ENCODE data around the gene TNFAIP6.

- no peak for TF ChIP-seq CTCF (IDR thresholded peaks at IDR 0.05)
- peak in 1 of 2 donors; percentile 46 for TF ChIP-seq POLR2A (IDR thresholded peaks at IDR 0.05)
- TF ChIP-seq POLR2AphosphoS5 (IDR thresholded peaks at IDR 0.05; ENCODE audit: insufficient read depth in 1 of 2, low read depth in 1 of 2) = peak; percentile 47 to 53
These were observed at the start of gene TNFAIP6 for GRCh38 chr2:151357359-151357758.
